Hippocampal formation (tissue), 2 donors: ENCODE measurements around the gene ZGPAT.

Experiments
- DNase-seq, 2 donors: peaks; one replicate each; lab custom pipeline; 2025; lab: John Stamatoyannopoulos, UW

Gene ZGPAT

DNA sequence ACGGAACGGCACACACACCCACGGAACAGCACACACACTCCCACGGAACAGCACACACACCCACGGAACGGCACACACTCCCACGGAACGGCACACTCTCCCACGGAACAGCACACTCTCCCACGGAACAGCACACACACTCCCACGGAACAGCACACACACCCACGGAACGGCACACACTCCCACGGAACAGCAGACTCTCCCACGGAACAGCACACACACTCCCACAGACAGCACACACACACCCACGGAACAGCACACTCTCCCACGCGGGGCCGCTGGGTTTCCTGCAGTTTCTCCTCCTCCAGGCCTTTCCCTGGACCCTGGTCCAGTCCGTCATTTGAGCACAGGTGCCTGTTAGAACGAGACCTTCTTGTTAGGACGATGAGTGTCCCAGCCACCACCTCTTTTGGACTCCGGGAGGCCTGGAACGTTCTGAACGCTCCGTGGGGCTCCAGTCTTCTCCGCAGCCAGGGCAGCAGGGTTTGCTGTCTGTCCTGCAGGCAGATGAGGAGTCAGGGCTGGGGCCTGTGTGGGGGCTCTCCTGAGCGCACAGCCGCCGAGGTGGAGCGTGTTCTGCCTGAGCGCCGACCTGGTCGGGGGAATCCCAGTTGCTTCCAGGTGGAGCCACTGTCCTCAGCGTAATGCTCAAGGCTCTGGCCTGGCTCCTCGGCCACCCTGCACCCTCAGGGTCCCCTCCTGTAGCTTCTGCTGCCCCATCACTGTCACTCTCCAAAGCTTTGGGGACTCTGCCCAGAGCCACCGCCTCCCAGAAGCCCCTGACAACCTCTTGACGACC, 29.0 kb upstream of the ZGPAT start:
- DNase-seq, result no peak

DNA sequence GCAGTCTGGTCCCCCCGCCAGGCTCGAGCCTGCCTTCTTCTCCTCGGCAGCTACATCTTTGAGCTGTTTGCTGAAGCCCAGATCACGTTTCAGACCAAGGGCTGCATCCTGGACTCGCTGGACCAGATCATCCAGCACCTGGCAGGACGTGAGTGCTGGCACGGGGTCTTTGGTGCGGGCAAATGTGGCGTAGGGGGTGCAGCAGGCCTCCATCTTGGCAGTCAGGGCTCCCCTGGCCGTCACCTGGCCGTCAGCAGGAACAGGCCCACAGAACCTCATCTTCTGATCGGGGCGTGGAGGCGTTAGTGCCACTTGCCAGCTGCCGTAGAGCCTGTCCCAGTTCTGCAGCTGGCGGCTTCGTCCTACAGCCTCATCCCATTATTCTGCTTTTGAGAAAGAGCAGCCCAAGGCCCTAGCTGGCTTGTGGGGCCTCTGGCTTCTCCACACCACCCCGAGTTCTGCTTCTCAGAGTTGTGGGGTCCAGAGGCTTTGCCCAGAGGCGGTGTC, 28.0 kb upstream of the ZGPAT start:
- no peak for DNase-seq

- DNase-seq, result no peak
Measured at GRCh38 chr20:63680427-63680826, 27.4 kb upstream of the ZGPAT start.

DNA sequence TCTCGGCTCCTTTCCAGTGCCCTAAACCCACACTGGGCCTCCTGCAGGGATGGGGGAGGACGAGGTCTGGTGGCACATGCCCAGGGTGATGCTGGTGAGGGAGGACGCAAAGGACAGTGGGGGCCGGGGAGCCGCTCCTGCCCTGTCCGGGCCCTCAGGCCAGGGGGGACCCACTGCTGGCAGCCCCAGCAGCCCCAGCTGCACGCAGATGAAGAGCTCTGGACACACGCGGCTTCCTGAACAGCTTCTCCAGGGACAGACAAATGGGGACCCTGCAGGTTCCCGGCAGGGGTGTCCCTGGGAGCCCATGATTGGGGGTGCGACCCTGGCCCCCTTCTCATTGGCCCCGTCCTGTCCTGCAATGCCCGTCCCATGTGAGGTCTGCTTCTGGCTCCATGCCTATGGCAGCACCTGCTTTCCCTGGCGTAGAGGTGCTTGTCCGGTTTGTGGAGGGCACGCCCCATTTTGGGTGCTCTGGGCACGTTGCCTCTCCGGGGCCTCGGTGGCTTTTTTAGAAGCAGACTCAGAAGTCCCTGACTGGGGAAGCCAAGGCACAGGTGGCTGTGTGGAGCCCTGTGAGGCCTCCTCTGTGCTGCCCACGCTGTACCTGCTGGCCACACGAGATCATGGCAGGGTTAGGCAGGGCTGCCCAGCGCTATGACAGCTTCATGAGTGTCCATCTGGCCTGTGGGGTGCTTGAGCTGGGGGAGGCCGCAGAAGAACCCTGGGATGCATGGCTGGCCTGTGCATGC, 26.8 kb upstream of the ZGPAT start:
- no peak for DNase-seq

DNA sequence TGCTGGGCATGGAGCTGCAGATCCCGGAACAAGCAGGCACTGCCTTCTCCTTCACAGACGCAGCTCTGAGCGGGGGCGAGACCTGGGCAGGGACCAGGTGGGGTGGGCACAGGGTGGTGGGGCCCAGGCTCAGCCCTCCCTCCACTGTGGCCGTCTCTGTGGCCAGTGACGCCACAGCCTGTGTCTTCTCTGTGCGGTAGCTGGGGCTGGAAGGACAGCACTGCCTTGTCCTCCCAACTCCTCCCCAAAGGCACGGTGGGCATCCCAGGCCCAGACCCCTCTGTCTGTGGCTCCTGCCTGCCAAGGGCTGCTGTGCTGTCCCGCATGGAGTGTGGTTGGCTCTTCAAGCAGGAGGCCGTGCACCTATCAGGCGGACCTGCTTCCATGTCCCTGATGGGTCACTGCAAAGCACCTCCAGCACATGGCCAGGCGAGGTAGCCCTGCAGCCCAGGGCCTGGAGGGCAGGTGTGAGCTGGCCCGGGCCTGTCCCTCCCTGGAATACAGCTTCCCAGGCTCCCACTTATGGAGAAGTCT, 26.2 kb upstream of the ZGPAT start:
- DNase-seq, result no peak

DNA sequence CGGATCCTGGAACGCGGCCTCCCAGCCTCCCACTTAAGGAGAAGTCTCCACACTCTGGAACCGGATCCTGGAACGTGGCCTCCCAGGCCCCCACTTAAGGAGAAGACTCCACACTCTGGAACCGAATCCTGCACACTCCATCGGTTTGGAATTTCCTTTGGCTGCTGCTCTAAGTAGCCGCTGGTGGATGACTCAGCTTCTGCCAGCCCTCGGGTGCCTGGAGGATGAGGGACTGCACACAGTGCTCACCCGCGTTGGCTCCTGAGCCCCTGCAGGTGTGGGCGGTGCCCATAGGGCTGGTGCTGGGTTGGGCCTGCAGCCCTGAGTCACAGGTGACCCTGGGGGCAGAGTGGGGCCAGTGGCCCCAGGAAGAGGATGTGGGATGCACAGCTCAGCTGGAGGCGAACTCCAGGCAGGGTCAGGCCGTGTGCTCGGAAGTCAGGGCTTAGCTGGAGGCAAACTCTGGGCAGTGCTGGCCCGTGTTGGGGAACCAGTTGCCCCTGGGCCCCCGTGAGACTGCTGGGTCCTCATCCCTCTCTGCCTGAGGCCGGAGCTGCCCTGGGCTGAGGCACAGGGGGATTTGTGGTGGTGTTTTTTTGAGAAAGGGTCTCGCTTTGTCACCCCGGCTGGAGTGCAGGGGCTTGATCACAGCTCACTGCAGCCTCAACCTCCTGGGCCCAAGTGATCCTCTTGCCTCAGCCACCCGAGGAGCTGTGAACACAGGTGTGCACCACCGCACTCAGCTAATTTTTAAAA, 25.3 kb upstream of the ZGPAT start:
- no peak for DNase-seq

- no peak for DNase-seq
Measured at GRCh38 chr20:63685269-63686026, 22.4 kb upstream of the ZGPAT start.

DNA sequence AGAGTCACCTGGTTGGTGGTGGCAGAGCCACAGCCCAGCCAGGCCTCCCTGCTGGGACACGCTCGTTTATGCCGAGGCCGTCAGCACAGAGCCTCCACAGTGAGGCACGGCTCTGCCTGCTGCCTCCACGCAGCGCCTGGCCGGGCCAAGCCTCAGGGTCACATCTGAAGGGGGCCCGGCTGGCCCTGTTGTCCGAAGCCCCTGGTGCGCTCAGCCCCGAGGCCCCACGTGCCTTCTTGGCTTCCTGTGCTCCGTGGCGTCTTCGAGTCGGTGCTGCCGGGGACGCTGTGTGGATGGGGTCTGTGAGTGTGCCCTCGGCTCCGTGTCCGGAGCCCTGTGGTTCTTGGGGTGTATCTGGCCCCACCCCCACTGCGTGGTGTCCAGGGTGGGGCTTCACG, 21.7 kb upstream of the ZGPAT start:
- no peak for DNase-seq

DNA sequence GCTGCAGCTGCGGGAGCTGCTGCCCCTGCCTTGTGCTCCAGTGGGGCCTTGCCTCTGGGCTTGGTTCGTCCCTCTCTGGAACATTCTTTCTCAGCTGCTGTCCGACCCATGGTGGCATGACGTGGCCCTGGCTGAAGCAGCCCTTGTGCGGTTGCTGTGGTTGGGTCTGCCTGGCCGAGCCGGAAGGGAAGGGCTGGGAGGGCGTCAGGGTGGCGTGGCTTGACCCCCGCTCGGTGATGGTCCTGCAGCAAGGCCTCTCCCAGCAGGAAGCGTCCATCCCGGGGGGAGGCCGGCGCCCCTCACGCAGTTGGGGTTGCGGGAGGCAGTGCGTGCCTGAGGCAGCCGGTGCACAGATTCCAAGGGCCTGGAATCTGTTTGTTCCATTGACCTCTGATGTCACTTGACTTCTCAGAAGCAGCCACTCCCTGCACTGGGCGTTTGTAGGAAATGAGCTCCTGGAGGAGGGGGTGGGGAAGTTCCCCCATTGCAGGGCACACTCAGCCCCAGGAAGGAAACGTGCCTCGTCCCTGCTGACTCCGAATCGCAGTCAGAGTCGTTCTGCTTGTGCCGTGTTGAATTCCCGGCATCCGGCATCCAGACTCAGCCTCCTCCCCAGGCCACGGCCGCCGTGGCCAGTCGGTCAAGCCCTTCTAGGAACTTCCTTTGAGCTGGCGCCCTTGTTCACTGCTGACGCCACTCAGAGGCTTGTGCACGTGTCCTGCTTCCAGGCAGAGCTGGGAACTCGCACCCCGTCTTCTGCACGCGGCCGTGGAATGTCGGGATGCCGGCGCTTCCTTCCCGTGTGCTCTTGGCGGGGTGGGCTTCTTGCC, 21.1 kb upstream of the ZGPAT start:
- DNase-seq, result no peak

GRCh38 chr20:63687419-63688178, 20.2 kb upstream of the ZGPAT start:
- no peak for DNase-seq

GRCh38 chr20:63688228-63689045, 19.4 kb upstream of the ZGPAT start:
- no peak for DNase-seq

GRCh38 chr20:63689046-63690002, 18.5 kb upstream of the ZGPAT start:
- no peak for DNase-seq

DNA sequence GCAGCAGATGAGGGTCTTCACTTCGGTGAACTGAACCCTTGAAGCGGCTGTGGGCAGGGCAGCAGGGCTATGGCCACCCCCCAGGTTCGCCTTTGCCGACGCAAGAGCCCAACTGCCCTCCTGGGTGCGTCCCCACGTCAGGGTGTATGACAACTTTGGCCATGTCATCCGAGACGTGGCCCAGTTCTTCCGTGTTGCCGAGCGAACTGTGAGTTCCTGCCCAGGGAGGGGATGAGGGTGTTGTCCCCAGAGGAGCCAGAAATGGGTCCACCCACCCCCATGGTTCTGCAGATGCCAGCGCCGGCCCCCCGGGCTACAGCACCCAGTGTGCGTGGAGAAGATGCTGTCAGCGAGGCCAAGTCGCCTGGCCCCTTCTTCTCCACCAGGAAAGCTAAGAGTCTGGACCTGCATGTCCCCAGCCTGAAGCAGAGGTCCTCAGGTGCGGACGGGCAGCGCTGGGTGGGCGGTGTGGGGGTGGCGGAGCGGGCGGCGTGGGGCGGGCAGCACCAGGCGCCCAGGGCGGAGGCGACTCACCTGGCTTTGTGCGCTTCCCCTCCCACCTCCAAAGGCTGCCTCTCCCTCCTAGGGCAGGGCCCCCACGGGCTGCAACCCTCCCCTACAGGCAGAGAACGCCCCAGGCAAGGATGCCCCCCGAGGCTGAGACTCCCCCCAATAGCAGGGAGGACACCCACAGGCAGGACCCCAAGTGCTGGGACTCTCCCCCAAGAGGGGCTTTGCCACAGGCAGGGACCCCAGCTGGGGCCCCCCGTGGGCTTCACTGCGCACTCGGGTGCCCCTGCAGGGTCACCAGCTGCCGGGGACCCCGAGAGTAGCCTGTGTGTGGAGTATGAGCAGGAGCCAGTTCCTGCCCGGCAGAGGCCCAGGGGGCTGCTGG, 17.6 kb upstream of the ZGPAT start:
- no peak for DNase-seq

DNA sequence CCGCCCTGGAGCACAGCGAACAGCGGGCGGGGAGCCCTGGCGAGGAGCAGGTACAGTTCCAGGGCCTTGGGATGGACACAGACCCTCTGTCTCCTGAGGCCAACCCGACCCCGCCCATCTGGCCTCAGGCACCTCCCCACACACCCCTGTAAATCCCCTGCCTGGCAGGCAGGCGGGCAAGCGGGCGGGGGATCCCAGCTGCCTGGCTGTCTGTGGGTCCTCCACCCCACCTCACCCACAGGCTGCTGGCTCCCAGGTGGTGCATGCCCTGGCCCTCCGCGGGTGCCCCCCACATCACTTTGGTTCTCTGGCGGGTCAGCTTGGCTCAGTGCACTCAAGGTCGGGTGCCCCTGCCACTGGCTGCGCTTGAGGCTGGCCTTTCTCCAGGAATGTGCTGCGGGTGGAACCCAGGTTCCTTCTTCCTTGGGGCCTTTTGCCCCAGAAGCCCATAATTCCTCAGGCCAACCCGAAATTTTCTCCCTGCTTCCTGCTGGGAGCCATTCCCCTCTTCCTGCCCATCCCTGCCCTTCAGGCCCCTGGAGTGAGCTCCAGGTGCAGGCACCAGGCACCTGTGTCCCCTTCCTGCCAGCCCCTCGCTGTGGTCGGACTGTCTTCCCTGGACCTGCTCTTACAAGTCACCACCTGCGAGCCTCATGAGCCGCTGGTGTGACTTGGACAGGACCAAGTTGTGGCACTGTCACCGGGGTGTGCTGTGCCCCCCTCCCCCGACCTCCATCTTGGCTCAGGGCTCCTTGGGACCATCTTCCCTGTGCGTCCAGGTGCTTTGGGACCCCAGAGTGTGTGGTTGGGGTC, 16.7 kb upstream of the ZGPAT start:
- no peak for DNase-seq

- no peak for DNase-seq
Measured at GRCh38 chr20:63691711-63692435, 16.0 kb upstream of the ZGPAT start.
